ENCODE measurements around the gene SGMS1. TPM values are rescaled to one million over a fixed set of nuclear protein-coding genes. Genes with fewer than 3 reads are reported as not detected.

The SGMS1 gene
- total RNA-seq, 2 experiments from 2014 or later = 24.8 to 25.2 TPM

DNA sequence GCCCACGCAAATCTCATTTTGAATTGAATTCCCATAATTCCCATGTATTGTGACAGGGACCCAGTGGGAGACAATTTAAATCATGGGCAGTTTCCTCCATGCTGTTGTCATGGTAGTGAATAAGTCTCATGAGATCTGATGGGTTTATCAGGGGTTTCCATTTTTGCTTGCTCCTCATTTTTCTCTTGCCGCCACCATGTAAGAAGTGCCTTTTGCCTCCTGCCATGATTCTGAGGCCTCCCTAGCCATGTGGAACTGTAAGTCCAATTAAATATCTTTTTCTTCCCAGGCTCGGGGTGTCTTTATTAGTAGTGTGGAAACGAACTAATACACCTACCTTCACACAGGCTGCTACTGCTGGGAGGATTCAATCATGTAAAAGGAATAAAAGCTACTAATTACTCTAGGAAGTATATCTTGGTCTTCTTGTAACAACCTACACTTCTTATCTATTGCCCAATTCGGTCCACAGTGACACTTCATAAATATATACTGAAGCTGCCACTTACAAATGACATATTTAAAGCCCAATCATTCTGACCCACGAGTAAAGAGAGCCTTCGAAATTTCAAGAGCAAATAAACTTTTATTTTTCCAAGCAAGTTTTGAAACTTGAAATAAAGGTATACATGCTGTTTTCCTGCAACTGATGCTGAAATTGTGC lies 272.1 kb downstream of the SGMS1 start:
- DNase-seq = no peak

GRCh38 chr10:50350366-50350765 lies 273.4 kb downstream of the SGMS1 start:
- ChIA-PET CTCF (no interaction called here), POLR2A (no interaction called here)
- no peak for TF ChIP-seq CTCF (IDR thresholded peaks at IDR 0.05)
- intact Hi-C loops (cut with DNase I, micrococcal nuclease) = no loop called here
- Histone ChIP-seq H3K36me3 (ENCODE audit: insufficient read depth, low read length) (no peaks in the 10 kb centered on the region), H3K27ac (ENCODE audit: low read depth in 1 of 2, low read length in 2 of 2) (no peak overlapping the region), H3K4me1 (ENCODE audit: insufficient read depth, low read length) (no peaks in the 10 kb centered on the region), H3K27me3 (ENCODE audit: control insufficient read depth in 1 of 2, insufficient read depth in 2 of 2, low read length in 2 of 2) (no peaks in the 10 kb centered on the region), H3K9me3 (ENCODE audit: control insufficient read depth in 1 of 2, insufficient read depth in 1 of 2, low read length in 2 of 2) (peaks cover 0 to 11% of the 10 kb centered on the region in 2 experiments), H3K4me3 (ENCODE audit: low read length) (no peak overlapping the region)
- H3K27me3 Mint-ChIP-seq = no peaks in the 10 kb centered on the region
- no peak overlapping the region for H3K4me3 Mint-ChIP-seq
- peaks cover 6% of the 10 kb centered on the region for H3K9me3 Mint-ChIP-seq
- no peak overlapping the region for H3K27ac Mint-ChIP-seq
- peaks cover 73% of the 10 kb centered on the region for H3K36me3 Mint-ChIP-seq (ENCODE audit: low read depth)
- no peak for ATAC-seq (ENCODE audit: poor library complexity)
- no peak for DNase-seq
- peaks cover 6% of the 10 kb centered on the region for H3K4me1 Mint-ChIP-seq (ENCODE audit: low read depth)

More for the DNA sequence above, 272.1 kb downstream of the SGMS1 start:
- Mint-ChIP-seq H3K36me3 (ENCODE audit: low read depth) (peaks cover 69% of the 10 kb centered on the region), H3K9me3 (peaks cover 6% of the 10 kb centered on the region), H3K27ac (no peak overlapping the region), H3K27me3 (no peaks in the 10 kb centered on the region), H3K4me1 (ENCODE audit: low read depth) (peaks cover 6% of the 10 kb centered on the region), H3K4me3 (no peak overlapping the region)
- ChIA-PET POLR2A (no interaction called here), CTCF (no interaction called here)
- Histone ChIP-seq H3K36me3 (ENCODE audit: insufficient read depth, low read length) (no peaks in the 10 kb centered on the region), H3K9me3 (ENCODE audit: control insufficient read depth in 1 of 2, insufficient read depth in 1 of 2, low read length in 2 of 2) (peaks cover 0 to 17% of the 10 kb centered on the region in 2 experiments), H3K4me1 (ENCODE audit: insufficient read depth, low read length) (no peaks in the 10 kb centered on the region), H3K27me3 (ENCODE audit: control insufficient read depth in 1 of 2, insufficient read depth in 2 of 2, low read length in 2 of 2) (no peaks in the 10 kb centered on the region), H3K27ac (ENCODE audit: low read depth in 1 of 2, low read length in 2 of 2) (no peak overlapping the region), H3K4me3 (ENCODE audit: low read length) (no peak overlapping the region)
- intact Hi-C loops (cut with DNase I, micrococcal nuclease) = no loop called here
- ATAC-seq (ENCODE audit: poor library complexity) = no peak
- TF ChIP-seq CTCF (IDR thresholded peaks at IDR 0.05) = no peak

GRCh38 chr10:50349554-50349953 lies 274.2 kb downstream of the SGMS1 start:
- intact Hi-C loops (cut with DNase I, micrococcal nuclease) = no loop called here
- Mint-ChIP-seq H3K27ac (no peak overlapping the region), H3K4me1 (ENCODE audit: low read depth) (peaks cover 6% of the 10 kb centered on the region), H3K27me3 (no peaks in the 10 kb centered on the region), H3K4me3 (no peak overlapping the region), H3K9me3 (peaks cover 6% of the 10 kb centered on the region), H3K36me3 (ENCODE audit: low read depth) (peaks cover 65% of the 10 kb centered on the region)
- Histone ChIP-seq H3K36me3 (ENCODE audit: insufficient read depth, low read length) (no peaks in the 10 kb centered on the region), H3K4me1 (ENCODE audit: insufficient read depth, low read length) (no peaks in the 10 kb centered on the region), H3K9me3 (ENCODE audit: control insufficient read depth in 1 of 2, insufficient read depth in 1 of 2, low read length in 2 of 2) (peaks cover 0 to 7% of the 10 kb centered on the region in 2 experiments), H3K27me3 (ENCODE audit: control insufficient read depth in 1 of 2, insufficient read depth in 2 of 2, low read length in 2 of 2) (no peaks in the 10 kb centered on the region), H3K27ac (ENCODE audit: low read depth in 1 of 2, low read length in 2 of 2) (no peak overlapping the region), H3K4me3 (ENCODE audit: low read length) (no peak overlapping the region)
- ChIA-PET CTCF (no interaction called here), POLR2A (no interaction called here)
- DNase-seq (no peak), ATAC-seq (ENCODE audit: poor library complexity) (no peak)
- TF ChIP-seq CTCF (IDR thresholded peaks at IDR 0.05) = no peak

Measured in CD4-positive, alpha-beta T cell (primary cell).